H1 (cell line): ENCODE measurements around the gene DPY19L3. TPM values are rescaled to one million over a fixed set of nuclear protein-coding genes. Genes with fewer than 3 reads are reported as not detected.

ENCODE experiments used
- ASH2L ChIP-seq: fragments of 200-600, 300-600 bp; sonication (generic); IDR thresholded peaks from one replicate; pipeline ENCODE4 v1.7.1; 2017; ENCODE audit warnings: low read length
- FOSL1 ChIP-seq: IDR thresholded peaks from 2 replicates; pipeline ENCODE4 v1.6.1; 2011; ENCODE audit warnings: mild to moderate bottlenecking, low read depth, low read length, moderate library complexity; ENCODE audit not compliant: insufficient read depth
- POLR2AphosphoS5 ChIP-seq: IDR thresholded peaks from 2 replicates; pipeline ENCODE4 v1.6.1; 2011; ENCODE audit warnings: low read depth, low read length
- SP2 ChIP-seq: IDR thresholded peaks from 2 replicates; pipeline ENCODE4 v1.6.1; 2012; ENCODE audit warnings: mild to moderate bottlenecking, low read length, inconsistent platforms
- TAF1 ChIP-seq: IDR thresholded peaks from 2 replicates; pipeline ENCODE4 v1.6.1; 2011; ENCODE audit warnings: mild to moderate bottlenecking, low read depth, low read length
- ZNF274 ChIP-seq: IDR thresholded peaks from 2 replicates; pipeline ENCODE4 v1.7.0; 2012; ENCODE audit warnings: low read length, borderline replicate concordance; ENCODE audit errors: extremely low read depth
- polyA plus RNA-seq, 7 experiments: library from polyadenylated mRNA; depleted of rRNA in 3 of 7; stranded (reverse) in 5 of 7; unstranded in 2 of 7; fragments of >200 nt in 5 of 7; fragments of 200-250 nt in 2 of 7; gene quantifications; 1 replicate in 5 of 7; 2 replicates in 1 of 7; 4 replicates in 1 of 7; pipeline versions ENCODE4 v1.2.1 to v1.2.3, GENCODE V29; 2011 to 2013; ENCODE audit warnings: missing spikeins in 2 of 7, mixed read lengths in 2 of 7
- total RNA-seq: library from RNA; stranded (reverse); fragmentation: NEBNext Ultra II Directional; extraction: Animal tissue kit (Norgen Biotek cat#: 25700); gene quantifications from 2 replicates; pipeline ENCODE4 v1.2.1, GENCODE V29; 2021
- TF ChIP-seq, protein P1 (sequence below), 3 experiments: IDR thresholded peaks; 1 replicate in 2 of 3; 2 replicates in 1 of 3; pipeline versions ENCODE4 v1.5.1 to v1.6.1; 2011; ENCODE audit warnings: low read length in 3 of 3, mild to moderate bottlenecking in 3 of 3, inconsistent platforms in 2 of 3, low read depth in 1 of 3, moderate library complexity in 1 of 3; ENCODE audit not compliant: insufficient read depth in 1 of 3; ENCODE audit errors: control extremely low read depth in 1 of 3

The DPY19L3 gene
- total and polyA plus RNA-seq, 2 of the 8 experiments (the other 6 are each of a cell fraction or from before 2014, with no cell fraction given): 35.3 to 60.2 TPM

DNA sequence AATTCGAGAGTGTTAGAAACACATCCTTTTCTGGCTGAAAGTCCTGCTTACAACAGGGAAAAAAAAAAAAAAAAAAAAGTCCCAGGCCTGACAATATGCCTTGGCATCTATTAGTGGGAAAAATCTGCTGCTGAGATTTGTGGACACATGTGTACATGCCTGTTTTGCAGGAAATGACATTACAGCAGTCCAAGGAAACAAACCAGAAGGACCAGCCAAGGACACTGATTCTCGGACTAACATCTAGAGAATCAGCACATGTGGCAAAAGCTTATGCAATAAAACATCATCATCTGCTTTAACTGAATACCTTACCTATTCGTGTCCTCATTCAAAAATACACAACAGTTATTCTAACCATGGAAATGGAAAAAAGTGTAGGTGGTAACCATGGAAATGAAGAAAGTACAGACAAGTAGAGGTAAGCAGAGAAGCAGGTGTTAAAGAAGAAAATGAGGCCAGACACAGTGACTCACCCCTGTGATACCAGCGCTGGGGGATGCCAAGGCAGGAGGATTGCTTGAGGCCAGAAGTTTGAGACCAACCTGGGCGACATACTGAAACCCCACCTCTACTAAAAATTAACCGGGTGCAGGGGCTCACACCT is 9.4 kb upstream of the DPY19L3 start (continued):
- TF ChIP-seq POLR2AphosphoS5: no peak
- no peak for TF ChIP-seq TAF1
- no peak for TF ChIP-seq ZNF274
- TF ChIP-seq FOSL1: no peak
- no peak for TF ChIP-seq ASH2L
- TF ChIP-seq, protein P1, sequence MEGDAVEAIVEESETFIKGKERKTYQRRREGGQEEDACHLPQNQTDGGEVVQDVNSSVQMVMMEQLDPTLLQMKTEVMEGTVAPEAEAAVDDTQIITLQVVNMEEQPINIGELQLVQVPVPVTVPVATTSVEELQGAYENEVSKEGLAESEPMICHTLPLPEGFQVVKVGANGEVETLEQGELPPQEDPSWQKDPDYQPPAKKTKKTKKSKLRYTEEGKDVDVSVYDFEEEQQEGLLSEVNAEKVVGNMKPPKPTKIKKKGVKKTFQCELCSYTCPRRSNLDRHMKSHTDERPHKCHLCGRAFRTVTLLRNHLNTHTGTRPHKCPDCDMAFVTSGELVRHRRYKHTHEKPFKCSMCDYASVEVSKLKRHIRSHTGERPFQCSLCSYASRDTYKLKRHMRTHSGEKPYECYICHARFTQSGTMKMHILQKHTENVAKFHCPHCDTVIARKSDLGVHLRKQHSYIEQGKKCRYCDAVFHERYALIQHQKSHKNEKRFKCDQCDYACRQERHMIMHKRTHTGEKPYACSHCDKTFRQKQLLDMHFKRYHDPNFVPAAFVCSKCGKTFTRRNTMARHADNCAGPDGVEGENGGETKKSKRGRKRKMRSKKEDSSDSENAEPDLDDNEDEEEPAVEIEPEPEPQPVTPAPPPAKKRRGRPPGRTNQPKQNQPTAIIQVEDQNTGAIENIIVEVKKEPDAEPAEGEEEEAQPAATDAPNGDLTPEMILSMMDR (IDR thresholded peaks at IDR 0.05; ENCODE audit: control extremely low read depth in 1 of 3, insufficient read depth in 1 of 3, low read depth in 1 of 3, low read length in 3 of 3): no peak
- no peak for TF ChIP-seq SP2
